Thoracic aorta (tissue), 2 donors: ENCODE data around the gene VPS35L. TPM values are rescaled to one million over a fixed set of nuclear protein-coding genes. Genes with fewer than 3 reads are reported as not detected.

Source experiments
- ATAC-seq: fragments of 150-250 bp; one replicate; pipeline ENCODE4 v1.8.0; 2017; ENCODE audit warnings: low read depth; ENCODE audit not compliant: insufficient number of reproducible peaks, low FRiP score
- DNase-seq: peaks from one replicate; pipeline ENCODE4 v3.0.0-alpha.2; 2020; ENCODE audit warnings: low spot score
- H3K27ac ChIP-seq, 2 donors: fragments of 200-600 bp; sonication (generic); 1 replicate in 1 of 2; 2 replicates in 1 of 2; pipeline ENCODE4 v1.5.1; 2016; ENCODE audit warnings: mild to moderate bottlenecking in 2 of 2, moderate library complexity in 2 of 2
- H3K27me3 ChIP-seq: fragments of 200-600 bp; sonication (generic); replicated peaks from 2 replicates; pipeline ENCODE4 v1.6.0; 2016; ENCODE audit warnings: mild to moderate bottlenecking; ENCODE audit not compliant: insufficient read depth
- H3K36me3 ChIP-seq: fragments of 200-600 bp; sonication (generic); one replicate; pipeline ENCODE4 v1.5.1; 2016
- H3K4me1 ChIP-seq, 2 donors: fragments of 200-600 bp; sonication (generic); 1 replicate in 1 of 2; 2 replicates in 1 of 2; pipeline versions ENCODE4 v1.5.1 to v1.6.0; 2016; ENCODE audit warnings: low read depth in 2 of 2, mild to moderate bottlenecking in 1 of 2; ENCODE audit not compliant: control insufficient read depth in 1 of 2
- H3K4me3 ChIP-seq: fragments of 200-600 bp; sonication (generic); 2 replicates; pipeline ENCODE4 v1.5.1; 2016; ENCODE audit warnings: mild to moderate bottlenecking
- H3K9me3 ChIP-seq: fragments of 200-600 bp; sonication (generic); 2 replicates; pipeline ENCODE4 v1.5.1; 2016
- total RNA-seq, 2 donors: library from RNA; depleted of rRNA; stranded (reverse); fragments of >200 nt; gene quantifications; one replicate each; pipeline versions ENCODE4 v1.1.0 to v1.2.3, GENCODE V29; 2016
- TF ChIP-seq, protein P1 (sequence below): fragments of 200-600 bp; sonication (generic); IDR thresholded peaks from one replicate; pipeline ENCODE4 v1.5.1; 2019; ENCODE audit warnings: antibody characterized with exemption

The VPS35L gene
- total RNA-seq, 2 donors from 2014 or later: 38.2 to 41.6 TPM

DNA sequence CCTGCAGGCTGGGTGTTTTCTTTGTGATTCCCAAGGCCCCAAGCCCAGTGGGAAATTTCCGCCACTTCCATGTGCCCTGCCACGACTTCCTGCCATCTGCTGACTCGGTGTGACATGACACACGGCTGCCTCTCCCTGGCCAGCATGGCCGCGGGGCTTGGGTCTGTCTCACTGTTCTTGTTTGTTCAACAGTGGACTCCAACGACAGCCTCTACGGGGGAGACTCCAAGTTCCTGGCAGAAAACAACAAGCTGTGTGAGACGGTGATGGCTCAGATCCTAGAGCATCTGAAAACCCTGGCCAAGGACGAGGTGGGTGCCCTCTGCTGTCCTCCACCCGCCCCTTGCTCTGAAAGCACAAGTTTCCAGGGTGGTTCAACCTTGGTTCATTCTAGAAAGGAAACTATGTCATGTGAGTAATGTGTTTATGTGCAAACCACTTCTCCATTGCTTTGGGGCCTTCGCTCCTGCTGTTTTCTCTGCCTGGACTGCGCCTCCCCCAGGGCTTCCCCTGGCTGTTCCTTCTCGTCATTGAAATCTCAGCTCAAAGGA is 135.7 kb downstream of the VPS35L start:
- TF ChIP-seq, protein P1, sequence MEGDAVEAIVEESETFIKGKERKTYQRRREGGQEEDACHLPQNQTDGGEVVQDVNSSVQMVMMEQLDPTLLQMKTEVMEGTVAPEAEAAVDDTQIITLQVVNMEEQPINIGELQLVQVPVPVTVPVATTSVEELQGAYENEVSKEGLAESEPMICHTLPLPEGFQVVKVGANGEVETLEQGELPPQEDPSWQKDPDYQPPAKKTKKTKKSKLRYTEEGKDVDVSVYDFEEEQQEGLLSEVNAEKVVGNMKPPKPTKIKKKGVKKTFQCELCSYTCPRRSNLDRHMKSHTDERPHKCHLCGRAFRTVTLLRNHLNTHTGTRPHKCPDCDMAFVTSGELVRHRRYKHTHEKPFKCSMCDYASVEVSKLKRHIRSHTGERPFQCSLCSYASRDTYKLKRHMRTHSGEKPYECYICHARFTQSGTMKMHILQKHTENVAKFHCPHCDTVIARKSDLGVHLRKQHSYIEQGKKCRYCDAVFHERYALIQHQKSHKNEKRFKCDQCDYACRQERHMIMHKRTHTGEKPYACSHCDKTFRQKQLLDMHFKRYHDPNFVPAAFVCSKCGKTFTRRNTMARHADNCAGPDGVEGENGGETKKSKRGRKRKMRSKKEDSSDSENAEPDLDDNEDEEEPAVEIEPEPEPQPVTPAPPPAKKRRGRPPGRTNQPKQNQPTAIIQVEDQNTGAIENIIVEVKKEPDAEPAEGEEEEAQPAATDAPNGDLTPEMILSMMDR: no peak
- Histone ChIP-seq H3K36me3 (peaks cover 9% of the 10 kb centered on the region), H3K27ac (peak overlapping the region in 1 of 2 donors; percentile 9), H3K27me3 (no peaks in the 10 kb centered on the region), H3K4me1 (peaks cover 3 to 6% of the 10 kb centered on the region in 2 donors), H3K9me3 (no peaks in the 10 kb centered on the region), H3K4me3 (no peak overlapping the region)
- DNase-seq: no peak
- no peak for ATAC-seq

GRCh38 chr16:19694989-19695388 is 139.5 kb downstream of the VPS35L start:
- H3K36me3 ChIP-seq: peaks cover 9% of the 10 kb centered on the region
- peaks cover 8 to 12% of the 10 kb centered on the region in 2 donors for H3K4me1 ChIP-seq
- H3K27ac ChIP-seq: no peak overlapping the region
- H3K27me3 ChIP-seq: no peaks in the 10 kb centered on the region
- TF ChIP-seq, protein P1: no peak
- no peak for ATAC-seq
- H3K9me3 ChIP-seq: no peaks in the 10 kb centered on the region
- no peak for DNase-seq
- no peak overlapping the region for H3K4me3 ChIP-seq

DNA sequence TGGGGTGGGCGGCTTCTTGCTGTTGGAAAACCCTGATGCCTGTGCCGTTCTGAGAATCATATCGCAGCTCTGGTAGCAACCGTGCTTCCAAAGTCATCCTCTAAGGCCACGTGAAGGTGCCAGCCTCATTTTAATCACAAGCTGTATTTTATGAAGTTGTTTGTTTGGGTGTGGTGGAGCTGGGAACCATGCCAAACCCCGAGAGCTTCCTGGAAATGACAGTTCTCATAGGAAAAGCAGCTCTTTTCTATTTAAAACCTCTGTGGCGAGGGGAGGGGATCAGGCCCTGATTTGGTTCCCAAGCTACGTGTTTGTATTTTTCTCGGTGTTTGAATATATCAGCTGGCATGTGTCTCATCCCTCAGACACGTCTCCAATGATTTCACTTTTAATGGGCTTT is 140.8 kb downstream of the VPS35L start:
- DNase-seq (peak; percentile 29), ATAC-seq (no peak)
- Histone ChIP-seq H3K4me1 (peaks cover 8 to 21% of the 10 kb centered on the region in 2 donors), H3K36me3 (peaks cover 9% of the 10 kb centered on the region), H3K9me3 (no peaks in the 10 kb centered on the region), H3K27ac (peak overlapping the region; percentile 25 to 40), H3K27me3 (no peaks in the 10 kb centered on the region), H3K4me3 (no peak overlapping the region)
- TF ChIP-seq, protein P1: no peak

DNA sequence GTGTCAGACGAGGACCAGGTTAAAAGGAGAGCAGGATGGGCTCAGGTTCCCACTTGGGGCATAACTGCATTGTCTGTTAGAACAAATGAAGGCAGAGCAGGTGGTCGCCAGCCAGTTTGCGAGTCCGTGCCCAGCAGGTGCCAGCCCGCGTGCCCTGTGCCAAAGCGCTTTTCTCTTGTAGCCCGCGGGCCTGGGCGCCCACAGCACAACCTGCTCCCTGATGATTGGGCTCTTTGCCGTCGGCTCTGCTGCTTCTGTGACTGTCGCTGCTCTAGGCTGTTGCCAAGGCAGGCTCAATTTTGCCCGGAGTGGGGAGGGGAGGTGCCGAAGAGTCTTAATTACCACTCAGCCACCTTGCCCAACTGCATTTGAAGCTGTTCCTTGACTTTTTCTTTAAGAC is 141.5 kb downstream of the VPS35L start:
- Histone ChIP-seq H3K9me3 (no peaks in the 10 kb centered on the region), H3K4me1 (peaks cover 8 to 21% of the 10 kb centered on the region in 2 donors), H3K36me3 (peaks cover 14% of the 10 kb centered on the region), H3K27ac (peak overlapping the region; percentile 25 to 40), H3K4me3 (no peak overlapping the region), H3K27me3 (no peaks in the 10 kb centered on the region)
- no peak for ATAC-seq
- TF ChIP-seq, protein P1: no peak
- no peak for DNase-seq

- Histone ChIP-seq H3K4me1 (peaks cover 8 to 21% of the 10 kb centered on the region in 2 donors), H3K27ac (no peak overlapping the region), H3K36me3 (peaks cover 10% of the 10 kb centered on the region), H3K27me3 (no peaks in the 10 kb centered on the region), H3K9me3 (no peaks in the 10 kb centered on the region), H3K4me3 (no peak overlapping the region)
- no peak for ATAC-seq
- TF ChIP-seq, protein P1: no peak
- no peak for DNase-seq
Observed at GRCh38 chr16:19697756-19698318, 142.3 kb downstream of the VPS35L start.
